ENCODE measurements around the gene YPEL1. TPM values are rescaled to one million over a fixed set of nuclear protein-coding genes. Genes with fewer than 3 reads are reported as not detected.

YPEL1 gene
- total RNA-seq, 1 donor from 2014 or later = 6.0 TPM

GRCh38 chr22:21673534-21674321 lies 61.9 kb downstream of the YPEL1 start:
- H3K27ac Mint-ChIP-seq (ENCODE audit: unreplicated experiment) = no peak overlapping the region
- no peaks in the 10 kb centered on the region for H3K27me3 Mint-ChIP-seq (ENCODE audit: low read depth)
- H3K36me3 Mint-ChIP-seq (ENCODE audit: low read depth) = peaks cover 22% of the 10 kb centered on the region
- TF ChIP-seq CTCF (IDR thresholded peaks at IDR 0.05) = no peak
- H3K4me1 Mint-ChIP-seq (ENCODE audit: low read depth) = no peaks in the 10 kb centered on the region
- no peaks in the 10 kb centered on the region for H3K9me3 Mint-ChIP-seq (ENCODE audit: low read depth)
- H3K4me3 Mint-ChIP-seq (ENCODE audit: unreplicated experiment) = no peak overlapping the region
- DNase-seq (ENCODE audit: low spot score) = no peak

- peaks cover 6% of the 10 kb centered on the region for H3K4me1 Mint-ChIP-seq (ENCODE audit: low read depth)
- no peak overlapping the region for H3K27ac Mint-ChIP-seq (ENCODE audit: unreplicated experiment)
- no peaks in the 10 kb centered on the region for H3K9me3 Mint-ChIP-seq (ENCODE audit: low read depth)
- no peak overlapping the region for H3K4me3 Mint-ChIP-seq (ENCODE audit: unreplicated experiment)
- DNase-seq (ENCODE audit: low spot score) = no peak
- no peaks in the 10 kb centered on the region for H3K27me3 Mint-ChIP-seq (ENCODE audit: low read depth)
- TF ChIP-seq CTCF (IDR thresholded peaks at IDR 0.05) = no peak
- peaks cover 20% of the 10 kb centered on the region for H3K36me3 Mint-ChIP-seq (ENCODE audit: low read depth)
Measured at GRCh38 chr22:21672107-21672629, 63.4 kb downstream of the YPEL1 start.

DNA sequence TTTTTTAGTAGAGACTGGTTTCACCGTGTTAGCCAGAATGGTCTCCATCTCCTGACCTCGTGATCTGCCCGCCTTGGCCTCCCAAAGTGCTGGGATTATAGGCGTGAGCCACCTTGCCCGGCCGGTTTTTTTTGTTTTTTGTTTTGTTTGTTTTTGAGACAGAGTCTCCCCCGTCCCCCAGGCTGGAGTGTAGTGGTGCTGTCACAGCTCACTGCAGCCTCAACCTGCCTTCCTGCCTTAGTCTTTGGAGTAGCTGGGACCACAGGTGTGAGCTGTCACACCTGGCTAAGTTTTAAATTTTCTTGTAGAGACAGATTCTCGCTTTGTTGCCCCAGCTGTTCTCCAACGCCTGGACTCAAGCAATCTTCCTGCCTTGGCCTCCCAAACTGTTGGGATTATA lies 66.6 kb downstream of the YPEL1 start:
- H3K9me3 Mint-ChIP-seq (ENCODE audit: low read depth) = no peaks in the 10 kb centered on the region
- no peak for TF ChIP-seq CTCF (IDR thresholded peaks at IDR 0.05)
- H3K36me3 Mint-ChIP-seq (ENCODE audit: low read depth) = peaks cover 13% of the 10 kb centered on the region
- no peak overlapping the region for H3K4me3 Mint-ChIP-seq (ENCODE audit: unreplicated experiment)
- no peak for DNase-seq (ENCODE audit: low spot score)
- H3K27me3 Mint-ChIP-seq (ENCODE audit: low read depth) = no peaks in the 10 kb centered on the region
- peaks cover 20% of the 10 kb centered on the region for H3K4me1 Mint-ChIP-seq (ENCODE audit: low read depth)
- peak overlapping the region; percentile 8 for H3K27ac Mint-ChIP-seq (ENCODE audit: unreplicated experiment)

GRCh38 chr22:21666786-21667185 lies 68.8 kb downstream of the YPEL1 start:
- peaks cover 2% of the 10 kb centered on the region for H3K36me3 Mint-ChIP-seq (ENCODE audit: low read depth)
- DNase-seq (ENCODE audit: low spot score) = no peak
- peak overlapping the region; percentile 96 for H3K4me3 Mint-ChIP-seq (ENCODE audit: unreplicated experiment)
- peaks cover 20% of the 10 kb centered on the region for H3K4me1 Mint-ChIP-seq (ENCODE audit: low read depth)
- TF ChIP-seq CTCF (IDR thresholded peaks at IDR 0.05) = no peak
- no peaks in the 10 kb centered on the region for H3K27me3 Mint-ChIP-seq (ENCODE audit: low read depth)
- peak overlapping the region; percentile 69 for H3K27ac Mint-ChIP-seq (ENCODE audit: unreplicated experiment)
- no peaks in the 10 kb centered on the region for H3K9me3 Mint-ChIP-seq (ENCODE audit: low read depth)

GRCh38 chr22:21665047-21665851 lies 70.3 kb downstream of the YPEL1 start:
- TF ChIP-seq CTCF (IDR thresholded peaks at IDR 0.05) = no peak
- peak overlapping the region; percentile 95 for H3K27ac Mint-ChIP-seq (ENCODE audit: unreplicated experiment)
- DNase-seq (ENCODE audit: low spot score) = no peak
- no peaks in the 10 kb centered on the region for H3K27me3 Mint-ChIP-seq (ENCODE audit: low read depth)
- no peaks in the 10 kb centered on the region for H3K36me3 Mint-ChIP-seq (ENCODE audit: low read depth)
- peak overlapping the region; percentile 96 for H3K4me3 Mint-ChIP-seq (ENCODE audit: unreplicated experiment)
- peaks cover 20% of the 10 kb centered on the region for H3K4me1 Mint-ChIP-seq (ENCODE audit: low read depth)
- H3K9me3 Mint-ChIP-seq (ENCODE audit: low read depth) = no peaks in the 10 kb centered on the region

All from chondrocyte (in vitro differentiated cells).